ENCODE data around the gene TMC3.

Gene TMC3

GRCh38 chr15:81301385-81301784 is 72.6 kb downstream of the TMC3 start:
- POLR2A ChIA-PET: no interaction called here
- CTCF ChIA-PET: interaction anchor here (1.4 to 3.1 kb wide), 3 partner anchors 9 to 36 kb away, joined by 5 to 13 read pairs (median 6); no protein-coding TSS in a partner anchor
- no peak for TF ChIP-seq CTCF (IDR thresholded peaks at IDR 0.05; ENCODE audit: insufficient read depth, low read length, missing control alignments)

DNA sequence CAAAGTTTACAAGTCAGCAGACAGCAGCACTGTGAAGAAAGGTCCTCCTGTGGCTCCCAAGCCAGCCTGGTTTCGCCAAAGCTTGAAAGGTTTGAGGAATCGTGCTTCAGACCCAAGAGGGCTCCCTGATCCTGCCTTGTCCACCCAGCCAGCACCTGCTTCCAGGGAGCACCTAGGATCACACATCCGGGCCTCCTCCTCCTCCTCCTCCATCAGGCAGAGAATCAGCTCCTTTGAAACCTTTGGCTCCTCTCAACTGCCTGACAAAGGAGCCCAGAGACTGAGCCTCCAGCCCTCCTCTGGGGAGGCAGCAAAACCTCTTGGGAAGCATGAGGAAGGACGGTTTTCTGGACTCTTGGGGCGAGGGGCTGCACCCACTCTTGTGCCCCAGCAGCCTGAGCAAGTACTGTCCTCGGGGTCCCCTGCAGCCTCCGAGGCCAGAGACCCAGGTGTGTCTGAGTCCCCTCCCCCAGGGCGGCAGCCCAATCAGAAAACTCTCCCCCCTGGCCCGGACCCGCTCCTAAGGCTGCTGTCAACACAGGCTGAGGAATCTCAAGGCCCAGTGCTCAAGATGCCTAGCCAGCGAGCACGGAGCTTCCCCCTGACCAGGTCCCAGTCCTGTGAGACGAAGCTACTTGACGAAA is 74.3 kb downstream of the TMC3 start:
- ChIA-PET POLR2A (no interaction called here), CTCF (interaction anchor here (1.2 to 1.7 kb wide), 4 partner anchors 24 to 144 kb away, joined by 3 to 6 read pairs (median 4); no protein-coding TSS in a partner anchor)
- TF ChIP-seq CTCF (IDR thresholded peaks at IDR 0.05; ENCODE audit: insufficient read depth, low read length, missing control alignments): no peak
- no peak overlapping the region for H3K4me3 ChIP-seq (ENCODE audit: low read depth, low read length)
- no peak for DNase-seq (ENCODE audit: low read depth, low spot score)

More at GRCh38 chr15:81301385-81301784, 72.6 kb downstream of the TMC3 start:
- DNase-seq (ENCODE audit: low read depth, low spot score): no peak
- H3K4me3 ChIP-seq (ENCODE audit: low read depth, low read length): no peak overlapping the region

- no peak for DNase-seq (ENCODE audit: low read depth, low spot score)
- TF ChIP-seq CTCF (IDR thresholded peaks at IDR 0.05; ENCODE audit: insufficient read depth, low read length, missing control alignments): no peak
- CTCF ChIA-PET: interaction anchor here (1.2 to 1.7 kb wide), 4 partner anchors 24 to 143 kb away, joined by 3 to 6 read pairs (median 4); no protein-coding TSS in a partner anchor
- POLR2A ChIA-PET: no interaction called here
- no peak overlapping the region for H3K4me3 ChIP-seq (ENCODE audit: low read depth, low read length)
These were observed 74.9 kb downstream of the TMC3 start for GRCh38 chr15:81299156-81299555.

- no peak overlapping the region for H3K4me3 ChIP-seq (ENCODE audit: low read depth, low read length)
- no peak for DNase-seq (ENCODE audit: low read depth, low spot score)
- ChIA-PET POLR2A (no interaction called here), CTCF (interaction anchor here (1.2 to 1.7 kb wide), 3 partner anchors 23 to 143 kb away, joined by 4 to 6 read pairs (median 5); no protein-coding TSS in a partner anchor)
- no peak for TF ChIP-seq CTCF (IDR thresholded peaks at IDR 0.05; ENCODE audit: insufficient read depth, low read length, missing control alignments)
These were observed 75.4 kb downstream of the TMC3 start for GRCh38 chr15:81298611-81299010.

- no peak for DNase-seq (ENCODE audit: low read depth, low spot score)
- POLR2A ChIA-PET: no interaction called here
- no peak overlapping the region for H3K4me3 ChIP-seq (ENCODE audit: low read depth, low read length)
- CTCF ChIA-PET: interaction anchor here (0.8 to 3.3 kb wide), 2 partner anchors 21 to 23 kb away, joined by 3 to 15 read pairs; no protein-coding TSS in a partner anchor
- no peak for TF ChIP-seq CTCF (IDR thresholded peaks at IDR 0.05; ENCODE audit: insufficient read depth, low read length, missing control alignments)
These were observed 76.1 kb downstream of the TMC3 start for GRCh38 chr15:81297603-81298575.

DNA sequence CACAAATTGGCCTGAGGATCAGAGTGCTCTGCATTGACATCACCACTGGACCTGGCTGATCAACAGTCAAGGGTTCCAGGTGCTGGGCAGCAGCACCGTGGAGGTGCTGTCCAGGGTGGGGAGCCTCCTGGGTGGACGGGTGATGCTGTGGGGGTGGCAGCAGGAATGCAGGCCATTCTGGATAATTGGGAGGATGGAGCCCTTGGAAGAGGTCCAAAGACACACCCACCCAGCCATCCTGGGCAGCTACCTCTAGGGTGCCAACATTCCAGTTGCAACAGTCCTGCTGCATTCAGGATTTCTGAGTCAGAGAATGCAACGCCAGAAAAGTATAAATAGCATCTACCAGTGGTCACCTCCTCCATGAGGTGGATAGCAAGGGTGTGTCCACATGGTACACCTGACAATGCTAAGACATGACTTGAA is 76.9 kb downstream of the TMC3 start:
- CTCF ChIA-PET: interaction anchor here (0.8 to 3.3 kb wide), 4 partner anchors 20 to 193 kb away, joined by 3 to 15 read pairs (median 3); no protein-coding TSS in a partner anchor
- H3K4me3 ChIP-seq (ENCODE audit: low read depth, low read length): no peak overlapping the region
- no peak for TF ChIP-seq CTCF (IDR thresholded peaks at IDR 0.05; ENCODE audit: insufficient read depth, low read length, missing control alignments)
- no peak for DNase-seq (ENCODE audit: low read depth, low spot score)
- POLR2A ChIA-PET: no interaction called here
